Muscle of arm (tissue), 12 donors: Measurements from ENCODE around the gene DDR2. TPM values are rescaled to one million over a fixed set of nuclear protein-coding genes. Genes with fewer than 3 reads are reported as not detected.

Experiments
- DNase-seq: peaks from one replicate; pipeline ENCODE4 v3.0.0-alpha.2; 2013
- polyA plus RNA-seq, 12 donors: library from polyadenylated mRNA; unstranded; fragments of 120-200 nt; gene quantifications; one replicate each; pipeline ENCODE4 v1.2.1, GENCODE V29; 2013; ENCODE audit not compliant: insufficient read length in 12 of 12

DDR2 gene
- polyA plus RNA-seq, 12 donors, result 33.2 to 68.4 (median 50.7) TPM; not detected in 1

DNA sequence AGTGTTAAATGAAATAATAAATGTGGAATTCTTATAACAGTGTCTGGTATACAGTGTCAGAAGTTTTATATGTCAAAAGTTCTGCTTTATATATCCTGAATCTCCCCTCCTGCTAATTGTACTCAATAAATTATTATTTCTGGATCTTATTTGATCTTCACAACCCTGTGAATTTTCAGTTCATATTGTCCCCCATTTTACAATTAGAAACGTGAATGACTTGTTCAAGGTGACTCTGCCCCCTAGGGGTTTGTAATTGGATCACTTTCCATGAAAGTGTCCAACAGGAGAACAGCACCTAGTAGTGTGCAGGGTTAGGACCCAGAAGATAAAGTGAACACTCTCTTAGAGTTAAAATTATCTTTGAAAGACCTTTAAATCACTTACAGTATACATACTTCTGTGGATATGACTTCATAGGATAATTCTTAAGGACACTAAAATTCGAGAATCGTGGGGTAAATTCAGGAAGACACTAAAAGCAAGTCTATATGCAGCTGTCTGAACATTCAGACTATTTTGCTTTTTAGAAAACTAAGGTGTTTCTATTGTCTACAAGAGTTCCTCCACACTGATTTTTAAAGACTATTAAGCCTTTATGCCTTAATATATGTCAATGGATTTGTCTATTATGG lies 4.5 kb upstream of the DDR2 start:
- no peak for DNase-seq

GRCh38 chr1:162629077-162629627 lies 3.1 kb upstream of the DDR2 start:
- DNase-seq, result no peak

GRCh38 chr1:162629651-162630050 lies 2.6 kb upstream of the DDR2 start:
- no peak for DNase-seq

GRCh38 chr1:162631546-162632191 lies 595 bp upstream of the DDR2 start:
- peak; percentile 77 for DNase-seq

DNA sequence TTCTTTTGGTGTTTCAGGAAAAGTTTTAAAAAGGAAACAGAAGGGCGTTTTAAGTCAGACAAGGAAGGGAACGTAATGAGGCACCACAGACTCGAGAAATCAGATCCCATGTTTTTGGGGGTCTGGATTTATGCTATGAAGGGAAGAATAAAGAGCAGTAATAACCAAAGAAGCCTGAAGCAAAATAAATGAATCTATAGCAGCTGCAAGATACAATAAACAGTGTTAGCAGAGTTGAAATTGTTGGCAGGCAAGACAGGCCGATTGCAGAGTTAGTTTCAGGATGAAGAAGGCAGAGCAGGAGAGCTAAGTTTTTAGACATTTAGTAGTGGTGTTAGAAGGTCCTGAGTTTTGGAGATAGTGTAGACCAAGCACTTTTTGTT lies 425 bp downstream of the DDR2 start:
- DNase-seq, result peak; percentile 55

GRCh38 chr1:162633081-162633762 lies 958 bp downstream of the DDR2 start:
- peak; percentile 42 for DNase-seq

DNA sequence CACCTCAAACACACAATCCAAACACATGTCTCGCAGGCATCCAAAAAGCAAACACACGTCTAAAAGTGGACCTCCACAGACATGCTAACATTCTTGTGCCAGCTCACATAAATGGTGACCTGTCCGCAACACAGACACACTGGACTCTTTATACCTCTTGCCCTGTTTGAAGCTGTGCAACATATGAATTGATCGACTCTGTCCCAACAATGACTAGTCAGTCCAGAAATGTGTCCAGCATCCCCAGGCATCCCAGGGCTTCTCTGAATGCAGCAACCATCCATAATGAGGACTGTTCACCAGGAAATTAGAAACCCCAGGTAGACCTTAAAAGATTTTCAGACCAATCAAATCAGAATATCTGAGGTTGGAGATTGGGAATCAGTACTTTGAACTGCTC lies 3.2 kb downstream of the DDR2 start:
- no peak for DNase-seq

DNA sequence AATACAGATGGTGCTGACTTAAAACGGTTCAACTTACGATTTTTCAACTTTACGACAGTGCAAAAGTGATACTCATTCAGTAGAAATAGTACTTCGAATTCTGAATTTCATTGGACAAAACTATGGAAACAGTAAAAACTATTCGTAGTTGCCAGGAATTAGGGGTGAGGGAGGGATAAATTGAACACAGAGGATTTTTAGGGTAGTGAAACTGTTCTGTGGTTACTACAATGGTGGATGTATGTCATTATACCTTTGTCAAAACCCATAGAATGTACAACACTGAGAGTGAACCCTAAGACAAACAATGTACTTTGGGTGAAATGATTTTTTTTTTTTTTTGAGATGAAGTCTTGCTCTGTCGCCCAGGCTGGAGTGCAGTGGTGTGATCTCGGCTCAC lies 7.5 kb downstream of the DDR2 start:
- no peak for DNase-seq

DNA sequence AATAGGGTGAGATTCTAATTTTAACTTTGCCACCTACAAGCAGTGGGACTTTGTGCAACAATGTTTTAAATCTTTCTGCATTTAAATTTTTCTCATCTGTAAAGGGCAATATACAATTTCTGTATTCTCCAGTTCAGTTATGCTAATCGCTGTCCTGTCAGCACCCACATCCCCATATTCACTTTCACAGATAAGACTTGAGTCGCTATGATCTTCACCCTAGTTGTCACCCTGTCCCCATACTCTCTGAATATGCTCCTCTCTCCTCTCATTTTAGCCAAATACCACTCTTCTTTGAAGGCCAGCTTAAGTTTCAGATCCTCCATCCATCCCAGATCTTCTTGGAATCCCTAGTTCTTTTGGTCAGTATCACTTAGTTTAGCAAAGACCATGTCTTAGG lies 8.8 kb downstream of the DDR2 start:
- DNase-seq, result no peak

- DNase-seq, result no peak
Measured at GRCh38 chr1:162644986-162645314, 12.7 kb downstream of the DDR2 start.

- no peak for DNase-seq
Measured at GRCh38 chr1:162645666-162646065, 13.4 kb downstream of the DDR2 start.

GRCh38 chr1:162649583-162649982 lies 17.3 kb downstream of the DDR2 start:
- DNase-seq, result no peak

- no peak for DNase-seq
Measured at GRCh38 chr1:162654915-162655620, 22.8 kb downstream of the DDR2 start.

- DNase-seq, result no peak
Measured at GRCh38 chr1:162656266-162656665, 24.0 kb downstream of the DDR2 start.

DNA sequence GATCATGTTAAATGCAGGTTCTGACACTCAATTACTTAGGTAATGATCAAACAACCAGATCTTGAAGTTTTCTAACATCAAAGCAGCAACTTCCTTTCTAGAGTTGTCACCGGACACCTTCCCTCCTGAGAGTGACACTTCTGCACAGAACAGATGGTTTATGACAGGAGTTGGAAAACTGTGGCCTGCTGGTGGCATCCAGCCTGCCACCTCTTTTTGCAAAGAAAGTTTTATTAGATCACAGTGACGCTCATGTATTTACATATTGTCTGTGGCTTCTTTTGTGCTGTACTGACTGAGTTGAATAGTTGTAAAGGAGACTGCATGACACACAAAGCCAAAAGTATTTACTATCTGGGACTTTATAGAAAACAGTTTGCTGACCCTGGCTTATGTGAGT lies 28.3 kb downstream of the DDR2 start:
- DNase-seq, result no peak

GRCh38 chr1:162661336-162661735 lies 29.1 kb downstream of the DDR2 start:
- DNase-seq, result no peak

- DNase-seq, result no peak
Measured at GRCh38 chr1:162662013-162662412, 29.7 kb downstream of the DDR2 start.

DNA sequence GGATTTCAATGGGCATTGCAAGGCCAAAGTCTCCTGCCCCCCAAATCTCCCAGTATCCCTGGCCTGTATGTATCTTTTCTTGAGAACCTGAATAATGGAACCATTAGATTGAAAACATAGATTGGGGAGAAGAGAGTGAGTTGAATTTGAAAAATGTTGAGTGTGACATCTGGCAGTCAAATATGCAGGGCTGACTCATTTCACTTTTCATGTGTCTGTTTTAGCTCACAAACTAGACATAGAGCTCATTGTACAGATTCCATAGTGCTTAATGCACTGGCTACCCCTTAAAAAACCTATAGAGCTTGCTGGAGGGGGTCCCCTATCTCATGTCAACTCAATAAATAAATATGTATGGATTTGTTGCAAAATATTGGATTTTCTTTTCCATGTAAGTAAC lies 30.8 kb downstream of the DDR2 start:
- no peak for DNase-seq

DNA sequence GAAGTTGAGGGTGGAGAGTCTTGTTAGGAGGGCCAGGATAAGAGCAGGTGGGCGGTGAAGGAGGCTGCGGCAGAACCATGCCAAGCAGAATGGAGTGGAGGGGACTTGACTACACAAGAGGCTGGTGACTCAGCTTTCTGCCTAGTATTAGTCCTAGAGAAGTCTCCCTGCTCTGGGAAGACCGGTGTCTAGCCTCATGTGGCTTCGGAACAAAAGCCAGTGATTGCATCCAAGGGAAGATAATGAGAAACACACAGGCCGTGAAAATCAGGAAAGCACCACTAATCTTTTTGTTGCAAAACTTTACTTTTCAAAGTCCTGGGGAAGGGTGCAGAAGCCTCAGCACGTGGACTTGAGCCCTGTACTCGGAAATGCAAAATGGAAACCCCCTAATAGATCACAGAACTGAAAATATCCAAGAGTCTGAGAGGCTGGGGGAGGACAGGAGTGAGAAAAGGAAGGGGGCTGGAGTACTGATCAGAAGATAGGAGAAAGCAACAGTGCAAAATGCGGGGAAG lies 31.4 kb downstream of the DDR2 start:
- no peak for DNase-seq

DNA sequence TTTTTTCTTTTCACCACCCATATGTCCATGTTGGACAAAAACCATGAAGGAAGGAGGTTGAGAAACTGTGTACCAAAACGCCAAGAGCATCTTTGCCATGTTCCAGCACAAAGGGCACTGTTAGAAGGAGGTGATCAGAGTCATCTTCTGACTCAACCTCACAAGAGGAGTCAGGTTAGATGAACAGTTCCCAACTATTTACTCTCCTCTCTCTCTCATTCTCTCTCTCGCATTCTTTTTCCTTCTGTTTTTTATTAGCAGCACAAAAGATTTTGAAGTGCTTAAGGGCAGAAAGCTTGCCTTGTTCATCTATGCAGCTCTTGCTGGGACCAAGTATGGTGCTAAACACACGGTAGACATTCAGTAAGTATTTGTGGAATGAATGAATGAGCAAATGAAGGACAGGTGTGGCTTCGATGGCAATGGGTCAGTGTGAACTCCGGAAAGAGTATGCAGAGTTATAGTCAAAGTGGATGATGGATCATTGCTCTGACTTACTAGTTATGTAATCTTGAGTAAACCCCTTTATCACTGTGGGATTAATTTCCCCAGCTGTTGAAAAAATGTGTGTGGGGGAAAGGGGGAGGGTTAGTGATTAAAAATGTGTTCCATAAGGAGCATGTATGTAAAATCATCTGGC lies 33.9 kb downstream of the DDR2 start:
- no peak for DNase-seq

DNA sequence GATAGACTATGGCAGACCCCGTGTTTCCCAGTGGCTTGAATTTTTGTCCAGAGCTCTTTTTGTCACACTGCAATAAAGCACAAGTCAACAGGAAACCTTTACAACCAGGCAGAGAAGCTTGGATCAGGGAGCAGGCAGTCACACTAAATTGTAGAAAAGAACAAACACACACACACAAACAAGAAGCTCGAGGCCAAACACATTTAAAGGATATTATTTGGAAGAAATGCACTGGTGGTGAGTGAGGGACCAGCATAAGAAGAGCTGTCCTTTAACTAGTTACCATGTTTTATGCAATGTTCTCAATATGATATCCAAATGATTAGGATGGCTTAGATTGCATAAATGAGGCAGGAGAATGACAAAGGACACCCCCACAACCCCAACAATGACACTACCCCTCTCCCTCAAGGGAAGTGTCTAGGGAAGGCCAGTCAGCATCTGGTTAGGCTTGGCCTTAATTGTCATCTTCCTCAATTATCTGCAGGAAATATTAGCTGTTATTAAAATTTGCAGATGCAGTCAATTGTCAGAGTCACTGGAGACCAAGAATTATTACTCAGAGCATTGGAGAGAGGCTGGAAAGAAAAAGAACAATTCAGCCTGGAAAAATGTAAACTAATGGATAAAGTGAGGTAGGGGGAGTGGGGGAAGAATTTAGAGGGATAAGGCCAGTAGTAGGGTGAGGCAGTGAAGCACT lies 35.3 kb downstream of the DDR2 start:
- DNase-seq, result no peak
